ENCODE results near the gene MROH2A.

Gene MROH2A

DNA sequence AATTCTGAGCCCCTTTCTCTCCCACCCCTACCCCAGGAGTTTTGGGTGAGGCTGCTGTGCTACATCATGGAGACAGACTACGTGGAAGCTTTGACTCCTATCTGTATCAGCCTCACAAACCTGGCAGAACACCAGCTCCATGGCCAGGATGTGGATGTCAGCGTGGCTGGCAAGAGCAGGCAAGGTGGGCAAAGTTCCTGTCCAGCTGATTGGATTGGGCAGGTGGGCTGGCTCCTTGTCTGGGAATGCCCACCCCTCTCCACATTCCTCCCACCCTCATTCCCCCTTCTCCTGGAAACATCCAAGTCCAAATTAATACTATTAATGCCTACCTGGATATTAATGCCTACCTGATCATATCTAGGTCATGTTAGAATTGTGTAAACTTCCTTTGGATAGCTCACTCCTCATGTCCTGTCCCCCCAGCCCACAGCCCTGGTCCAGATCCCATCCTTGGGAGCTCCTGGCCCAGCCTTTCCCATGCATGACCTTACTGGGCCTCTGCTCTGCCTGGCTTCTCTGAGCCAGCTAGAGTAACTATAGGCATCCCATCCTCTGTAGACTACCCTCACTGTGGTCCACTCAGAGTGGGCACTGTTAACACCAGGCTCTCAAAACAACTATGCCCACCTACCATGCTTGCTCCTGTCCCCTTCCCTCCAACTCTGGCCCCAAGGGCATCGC is 24.1 kb downstream of the MROH2A start:
- DNase-seq (ENCODE audit: low spot score): no peak

DNA sequence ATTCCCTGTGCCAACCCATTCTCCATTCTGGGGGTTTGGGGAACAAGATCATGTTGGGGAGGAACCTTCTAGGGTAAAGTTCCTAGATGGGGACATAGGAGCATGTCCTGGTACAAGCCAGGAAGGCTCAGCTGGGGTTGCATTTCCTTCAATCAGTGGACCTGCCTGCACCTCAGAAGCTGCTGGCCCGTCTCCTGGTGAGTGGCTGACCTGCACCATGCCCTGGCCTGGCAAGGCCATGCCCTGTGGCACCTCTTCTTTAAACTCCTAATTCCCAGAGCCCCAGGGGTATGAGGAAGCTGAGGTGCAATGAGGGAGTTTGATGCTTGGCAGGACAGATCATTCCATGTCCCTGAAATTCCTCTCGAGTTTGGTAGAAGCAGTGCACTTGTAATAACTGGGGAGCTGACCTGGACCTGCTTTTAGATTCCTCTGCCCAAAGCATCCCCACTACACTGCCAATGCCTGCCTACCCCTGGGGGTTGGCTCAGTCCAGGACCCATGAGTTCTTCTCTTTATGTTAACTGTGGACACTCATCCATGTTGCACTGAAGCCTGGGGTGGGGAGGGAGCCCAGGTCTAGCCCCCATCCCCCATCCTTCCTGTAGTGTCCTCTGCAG is 25.3 kb downstream of the MROH2A start:
- no peak for DNase-seq (ENCODE audit: low spot score)

DNA sequence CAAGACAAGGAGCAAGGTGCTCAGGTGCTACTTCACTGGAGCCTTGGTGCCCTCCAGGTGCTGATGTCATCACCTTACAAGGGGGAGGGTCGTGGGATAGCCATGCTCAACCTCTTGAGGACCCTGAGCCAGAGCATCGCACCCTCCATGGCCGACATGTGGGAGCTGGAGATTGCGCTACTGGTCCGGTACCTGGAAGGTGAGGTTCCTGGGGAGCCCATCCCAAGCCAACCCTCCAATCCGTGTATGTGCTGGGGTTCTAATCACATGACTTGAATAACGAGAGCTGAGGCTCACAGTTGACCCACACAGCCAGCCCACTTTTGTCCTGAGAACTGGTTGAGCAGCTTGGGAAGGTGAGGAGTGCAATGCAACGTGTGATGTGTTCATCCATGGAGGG is 25.9 kb downstream of the MROH2A start:
- no peak for DNase-seq (ENCODE audit: low spot score)

DNA sequence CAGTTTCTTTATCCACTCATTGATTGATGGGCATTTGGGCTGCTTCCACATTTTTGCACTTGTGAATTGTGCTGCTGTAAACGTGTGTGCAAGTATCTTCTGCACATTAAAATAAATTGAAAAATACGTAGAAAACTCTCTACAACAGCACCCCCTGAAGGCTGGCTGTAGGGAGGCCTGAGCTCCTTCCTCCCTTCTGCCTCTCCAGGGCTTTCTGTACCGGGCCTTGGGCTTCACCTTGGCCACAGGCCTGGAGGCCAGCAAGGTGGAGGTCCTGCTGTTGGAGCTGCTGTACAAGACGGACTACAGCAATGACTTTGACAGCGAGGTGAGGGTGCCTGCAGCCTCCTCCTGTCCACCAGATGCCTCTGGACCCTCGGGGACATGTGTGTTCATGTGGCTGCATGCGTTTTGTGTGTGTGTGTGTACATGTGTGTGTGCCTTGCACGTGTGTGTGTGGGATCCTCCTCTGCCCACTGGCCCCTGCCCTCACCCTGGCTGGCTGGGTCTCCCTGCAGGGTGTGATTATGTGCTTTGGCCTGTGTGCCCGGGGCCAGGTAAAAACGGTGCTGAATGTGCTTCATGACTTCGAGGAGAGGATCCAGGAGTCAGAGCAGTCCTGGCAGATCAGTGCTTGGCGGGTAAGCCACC is 29.2 kb downstream of the MROH2A start:
- no peak for DNase-seq (ENCODE audit: low spot score)

DNA sequence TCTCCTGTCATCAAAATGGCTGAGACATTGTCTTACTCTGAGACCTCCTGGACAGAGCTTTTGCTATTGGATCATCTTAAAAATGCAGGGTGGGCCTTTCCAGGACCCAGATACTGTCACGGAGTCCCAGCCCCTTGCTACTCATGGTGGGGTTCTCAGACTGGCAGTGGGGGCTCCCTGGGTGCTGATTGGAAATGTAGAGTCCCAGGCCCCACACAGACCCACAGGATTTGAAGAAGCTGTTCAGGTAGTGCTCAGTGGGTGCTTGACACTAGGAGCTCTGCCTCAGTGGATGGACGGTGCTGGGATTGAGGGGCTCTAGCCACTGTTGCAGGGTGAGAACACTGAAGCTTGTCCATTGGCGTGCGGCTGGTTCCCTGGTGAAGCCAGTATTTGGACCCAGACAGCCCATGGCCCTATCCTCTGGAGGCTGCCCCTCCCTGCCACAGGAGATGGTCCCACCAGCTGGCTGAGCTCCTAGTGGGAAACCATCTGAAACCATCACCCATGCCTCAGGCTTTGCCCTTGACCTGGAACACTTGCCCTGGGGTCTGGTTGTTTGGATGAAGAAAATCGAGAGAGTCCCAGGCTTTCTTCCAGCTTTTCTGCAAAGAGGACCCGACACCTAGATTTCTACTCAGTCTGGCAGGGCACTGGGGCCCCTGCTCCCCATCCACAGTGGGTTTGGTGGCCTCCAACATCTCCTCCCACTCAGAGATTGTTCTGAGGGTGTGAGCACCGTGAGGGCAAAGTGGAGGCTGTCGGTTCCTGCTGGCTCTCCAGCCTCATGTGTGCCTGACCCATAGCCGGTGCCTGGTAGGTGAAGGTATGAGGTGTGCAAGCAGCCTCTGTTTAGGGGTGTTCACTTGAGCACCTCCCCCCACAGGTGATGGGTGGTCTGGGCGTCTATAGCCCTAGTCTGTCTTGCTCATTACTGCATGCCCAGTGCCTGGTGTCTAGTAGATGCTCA is 30.1 kb downstream of the MROH2A start:
- DNase-seq (ENCODE audit: low spot score): no peak

DNA sequence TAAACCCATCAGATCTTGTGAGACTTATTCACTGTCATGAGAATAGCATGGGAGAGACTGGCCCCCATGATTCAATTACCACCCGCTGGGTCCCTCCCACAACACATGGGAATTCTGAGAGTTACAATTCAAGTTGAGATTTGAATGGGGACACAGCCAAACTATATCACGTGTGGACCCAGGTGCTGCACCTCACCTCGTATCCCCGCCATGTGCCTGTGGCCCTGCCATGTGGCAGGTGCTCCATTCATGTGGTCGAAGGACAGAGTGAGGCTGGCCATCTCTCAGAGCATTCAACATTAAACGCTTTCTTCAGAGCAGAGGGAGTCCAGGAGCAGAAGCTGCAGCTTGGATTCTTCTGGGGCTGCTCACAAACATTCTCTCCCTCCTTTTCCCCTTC is 32.3 kb downstream of the MROH2A start:
- no peak for DNase-seq (ENCODE audit: low spot score)

DNA sequence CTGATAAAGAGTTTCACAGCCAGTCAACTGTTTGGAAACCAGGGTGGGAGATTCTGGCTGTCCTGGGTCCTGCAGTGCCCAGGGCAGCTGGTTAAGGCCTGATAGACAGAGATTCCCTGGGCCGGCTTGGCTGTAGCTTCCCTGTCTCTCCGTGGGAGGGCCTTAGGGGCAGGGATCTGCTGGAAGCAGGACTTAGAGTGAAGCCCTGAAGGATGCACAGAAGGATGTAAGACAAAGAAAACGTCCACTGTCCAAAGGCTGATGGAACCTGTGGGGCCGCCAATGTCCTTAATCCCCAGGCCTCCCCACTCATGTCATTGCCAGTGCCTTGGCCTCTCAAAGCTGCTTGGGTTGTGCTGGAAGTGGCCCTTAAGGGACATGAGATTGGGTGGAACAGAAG is 33.0 kb downstream of the MROH2A start:
- no peak for DNase-seq (ENCODE audit: low spot score)

DNA sequence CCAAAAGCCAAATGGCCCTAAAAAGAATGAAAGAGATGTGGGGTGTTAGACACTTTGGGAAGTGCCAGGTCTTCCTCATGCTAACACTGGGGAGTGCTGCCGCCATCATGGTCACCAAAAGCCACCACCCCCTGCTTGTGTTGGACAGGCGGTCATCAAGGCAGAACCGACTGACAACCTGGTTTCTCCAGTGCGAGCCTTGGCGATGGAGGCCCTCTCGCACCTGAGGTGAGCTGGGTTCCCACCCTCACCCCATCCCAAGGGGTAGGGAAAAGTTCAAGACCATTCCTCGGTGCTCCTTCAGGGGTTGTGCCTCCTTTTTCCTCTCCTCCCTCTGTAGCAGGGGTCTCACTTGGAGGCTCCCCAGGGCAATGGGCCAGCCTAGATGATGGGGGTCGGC is 33.6 kb downstream of the MROH2A start:
- no peak for DNase-seq (ENCODE audit: low spot score)

DNA sequence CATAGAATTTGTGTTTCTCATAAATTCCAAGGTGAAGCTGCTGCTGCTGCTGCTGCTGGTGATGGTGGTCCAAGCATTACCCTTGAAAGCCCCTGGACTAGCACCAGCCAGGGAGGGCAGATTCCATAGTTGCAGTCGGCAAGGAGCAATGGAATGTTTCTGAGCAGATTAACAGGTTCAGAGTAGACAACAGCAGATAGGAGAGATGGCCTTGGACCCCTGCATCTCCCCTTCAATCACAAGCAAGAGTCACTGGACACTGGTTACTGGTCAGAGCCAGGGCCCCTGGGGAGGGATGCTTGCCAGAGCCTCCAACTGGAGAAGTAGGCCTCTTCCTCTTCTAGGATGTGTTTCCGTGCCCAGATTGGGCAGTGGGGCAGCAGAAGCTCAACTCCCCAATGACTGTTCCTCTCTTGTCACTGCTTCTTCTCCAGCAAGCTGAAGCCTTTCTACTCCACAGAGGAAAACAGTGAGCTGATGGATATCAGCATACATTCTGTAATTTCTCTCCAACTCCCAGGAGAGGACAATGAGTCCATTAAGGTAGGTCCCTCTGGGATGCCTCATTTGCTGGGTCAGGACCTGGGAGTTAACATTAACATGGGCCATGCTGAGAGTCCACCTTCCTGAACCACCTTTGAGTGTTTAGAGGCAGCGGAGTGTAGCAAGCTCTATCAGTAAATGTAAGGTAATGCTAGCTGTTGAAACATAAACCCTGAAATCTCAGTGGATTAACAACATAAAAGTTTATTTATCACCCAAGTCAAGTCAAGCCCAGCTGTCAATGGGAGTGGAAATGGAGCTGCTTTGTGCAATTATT is 35.3 kb downstream of the MROH2A start:
- DNase-seq (ENCODE audit: low spot score): no peak

DNA sequence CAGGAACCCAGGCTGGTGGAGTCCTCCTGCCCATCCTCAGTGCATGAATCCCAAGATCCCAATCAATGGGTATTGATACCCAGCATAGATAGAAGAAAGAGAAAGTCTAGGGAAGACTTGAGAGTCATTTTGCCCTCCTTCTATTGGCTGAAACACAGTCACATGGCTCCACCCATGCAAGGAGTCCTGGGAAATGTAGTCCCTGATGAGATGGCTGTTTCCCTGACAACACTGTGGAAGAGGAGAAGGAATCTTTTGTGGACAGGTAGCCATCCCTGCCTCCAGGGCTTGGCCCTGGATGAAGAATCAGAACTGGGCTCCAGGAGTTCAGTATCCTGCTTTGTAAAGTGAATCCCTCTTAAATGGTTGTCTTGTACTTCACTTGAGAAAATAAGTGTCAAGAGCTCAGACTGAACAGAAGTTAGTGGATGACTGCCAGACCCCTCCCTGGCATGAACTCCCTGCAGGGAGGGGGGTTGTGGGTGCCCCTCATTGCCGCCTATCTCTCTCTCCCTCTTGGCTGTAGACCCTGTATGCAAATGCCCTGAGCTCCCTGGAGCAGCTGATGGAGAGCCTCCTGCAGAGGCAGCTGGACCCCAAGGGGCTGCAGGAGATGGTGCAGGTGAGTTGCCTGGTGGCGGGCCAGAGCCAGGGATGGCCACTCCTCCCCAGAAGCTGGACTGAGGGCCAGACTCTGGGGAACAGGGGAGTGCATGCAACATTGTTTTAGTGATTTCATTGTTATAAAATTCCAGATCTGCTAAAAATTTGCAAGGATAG is 36.1 kb downstream of the MROH2A start:
- DNase-seq (ENCODE audit: low spot score): no peak

DNA sequence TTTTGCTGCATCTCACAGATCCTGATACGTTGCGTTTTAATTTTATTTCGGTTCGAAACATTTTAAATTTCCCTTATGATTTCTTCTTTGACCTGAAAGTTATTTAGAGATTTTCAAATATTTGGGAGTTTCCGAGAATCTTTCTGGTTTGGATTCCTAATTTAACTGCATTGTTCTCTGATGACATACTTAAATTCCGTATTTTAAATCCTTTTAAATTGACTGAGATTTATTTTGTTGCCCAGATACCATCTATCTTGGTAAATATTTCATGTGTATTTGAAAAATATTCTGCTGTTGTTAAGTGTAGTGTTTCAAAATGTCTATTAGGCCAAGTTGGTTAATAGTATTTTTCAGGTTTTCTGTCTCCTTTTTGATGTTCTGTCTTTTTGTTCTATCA is 37.7 kb downstream of the MROH2A start:
- no peak for DNase-seq (ENCODE audit: low spot score)

DNA sequence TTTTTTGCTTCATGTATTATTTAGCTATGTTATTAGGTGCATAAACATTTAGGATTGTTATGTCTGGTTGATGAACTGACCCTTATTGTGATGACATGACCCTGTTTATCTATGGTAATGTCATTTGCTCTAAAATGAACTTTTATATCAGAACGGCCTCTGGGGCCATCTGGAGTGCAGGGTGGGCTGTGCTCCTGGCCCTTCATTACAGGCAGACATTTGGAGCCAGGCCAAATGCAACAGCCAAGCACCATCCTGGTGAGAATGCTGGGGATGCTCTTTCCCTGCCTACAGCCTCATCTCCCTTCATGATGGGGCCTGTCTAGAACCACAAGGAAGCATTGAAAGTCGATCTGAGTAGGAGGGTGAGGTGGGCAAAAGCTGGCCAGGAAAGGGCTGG is 38.2 kb downstream of the MROH2A start:
- DNase-seq (ENCODE audit: low spot score): no peak

DNA sequence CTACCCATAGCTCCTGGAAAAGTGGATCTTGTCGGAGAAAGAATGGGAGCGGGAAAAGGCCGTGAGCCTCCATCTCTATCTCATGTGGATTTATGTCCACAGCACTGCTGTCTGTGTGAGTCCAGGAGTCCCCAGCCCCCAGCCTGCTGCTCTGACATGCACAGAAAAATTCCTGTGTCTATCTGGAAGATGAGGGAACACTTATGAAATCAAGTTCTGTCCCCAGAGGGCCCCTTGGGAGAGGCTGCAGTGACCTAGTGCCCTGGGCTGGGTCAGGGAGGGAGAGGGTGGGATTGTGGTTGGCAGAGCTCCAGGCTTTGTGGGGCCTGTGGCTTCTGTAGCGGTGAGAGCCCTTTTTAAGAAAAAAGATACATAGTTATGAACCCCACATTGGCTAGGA is 38.6 kb downstream of the MROH2A start:
- no peak for DNase-seq (ENCODE audit: low spot score)

DNA sequence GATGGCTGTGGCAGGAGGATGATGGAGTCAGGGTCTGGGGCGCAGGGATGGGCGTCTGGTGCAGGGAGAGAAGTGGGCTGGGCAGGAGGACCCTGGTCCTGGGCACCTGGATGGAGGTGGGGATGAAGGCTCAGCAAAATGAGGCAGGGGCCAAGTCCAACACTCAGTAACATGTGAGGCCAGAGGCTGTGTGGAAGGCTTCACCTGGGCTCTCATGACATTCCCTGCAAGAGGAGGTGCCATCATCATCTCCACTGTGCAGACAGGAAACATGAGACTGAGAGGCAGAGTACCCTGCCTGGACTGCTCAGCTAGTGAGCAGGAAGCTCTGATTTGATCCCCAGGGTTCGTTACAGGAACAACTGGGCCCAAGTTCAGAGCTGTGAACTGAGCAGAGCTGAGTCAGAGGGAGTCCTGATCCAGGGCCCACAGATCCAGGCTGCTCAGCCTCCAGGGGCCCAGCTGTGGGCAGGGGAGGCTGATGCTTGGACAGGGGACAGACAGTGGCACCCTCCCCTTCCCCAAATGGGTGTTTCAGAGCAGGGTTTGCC is 39.3 kb downstream of the MROH2A start:
- DNase-seq (ENCODE audit: low spot score): no peak

DNA sequence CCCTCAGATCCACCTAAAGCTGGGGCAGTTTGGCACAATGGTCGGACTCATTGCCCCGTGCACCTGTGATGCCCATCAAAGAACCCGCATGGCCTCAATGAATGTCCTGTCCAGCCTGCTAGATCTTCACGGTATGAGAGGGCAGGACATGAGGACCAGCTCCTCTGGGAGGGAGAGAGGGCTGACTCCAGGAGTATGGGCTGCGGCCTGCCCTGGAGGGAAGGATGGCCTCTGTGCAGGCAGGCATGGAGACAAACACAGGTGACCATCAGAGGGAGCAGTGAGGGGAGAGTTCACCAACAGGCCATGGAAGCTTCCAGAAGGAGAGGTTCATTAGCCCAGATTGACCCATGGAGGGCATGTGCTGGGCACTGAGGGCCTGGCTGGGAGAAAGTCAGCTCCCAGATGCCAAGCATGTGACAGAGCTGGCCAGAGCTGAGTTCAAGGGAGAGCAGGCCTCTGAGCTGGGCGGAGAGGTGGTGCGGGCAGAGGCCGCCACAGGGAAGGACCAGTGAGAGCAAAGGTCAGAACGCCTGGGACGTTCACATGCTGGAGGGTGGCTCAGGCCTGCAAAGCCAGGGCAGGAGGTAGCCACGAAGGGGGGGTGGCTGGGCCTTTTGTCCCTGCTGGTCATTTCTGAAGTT is 40.0 kb downstream of the MROH2A start:
- DNase-seq (ENCODE audit: low spot score): no peak

DNA sequence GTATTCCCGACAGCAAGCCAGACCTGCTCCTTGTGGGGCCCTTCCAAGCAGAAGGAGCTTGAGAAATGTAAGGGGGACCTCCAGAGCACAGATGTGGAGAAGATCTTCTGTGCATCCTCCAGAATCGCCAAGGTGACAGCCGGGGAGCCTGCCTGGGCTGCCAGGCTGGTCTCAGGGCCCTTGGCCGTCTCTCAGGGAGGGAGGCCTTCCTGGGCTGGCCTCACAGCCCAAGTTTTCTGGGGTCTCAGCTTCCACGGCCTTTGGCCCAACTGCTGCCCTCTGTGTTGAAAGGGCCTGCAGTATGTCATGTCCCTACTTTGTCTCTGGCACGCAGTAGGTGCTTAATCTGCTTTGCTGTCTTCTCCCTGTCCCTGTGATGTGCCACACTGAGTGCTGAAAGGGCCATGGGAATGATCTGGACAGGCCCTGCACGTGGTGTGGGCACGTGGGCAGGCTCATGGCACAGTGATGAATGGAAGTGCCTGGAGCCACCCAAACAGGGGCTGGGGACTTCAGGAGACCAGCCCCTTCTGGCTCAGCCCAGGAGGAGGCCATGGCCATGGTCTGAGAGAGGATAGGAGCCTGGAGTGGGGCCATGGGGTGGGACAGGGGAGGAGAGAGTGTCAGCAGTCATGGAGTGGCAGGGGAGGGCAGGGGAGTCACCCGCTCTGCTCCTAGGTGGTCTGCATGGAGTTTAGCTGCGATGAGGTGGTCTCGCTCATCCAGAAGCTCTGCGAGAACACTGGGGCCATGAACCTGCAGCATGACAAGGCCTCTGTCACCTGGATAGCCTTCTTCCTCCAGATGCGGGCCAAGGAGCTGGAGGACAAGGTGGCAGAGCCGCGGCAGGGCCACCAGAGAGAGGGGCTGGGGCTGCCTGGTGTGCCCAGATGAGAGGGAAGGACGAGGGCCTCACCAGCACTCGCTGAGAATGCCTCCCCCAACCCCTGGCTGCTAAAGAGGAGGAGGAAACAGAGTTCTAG is 40.8 kb downstream of the MROH2A start:
- DNase-seq (ENCODE audit: low spot score): no peak

DNA sequence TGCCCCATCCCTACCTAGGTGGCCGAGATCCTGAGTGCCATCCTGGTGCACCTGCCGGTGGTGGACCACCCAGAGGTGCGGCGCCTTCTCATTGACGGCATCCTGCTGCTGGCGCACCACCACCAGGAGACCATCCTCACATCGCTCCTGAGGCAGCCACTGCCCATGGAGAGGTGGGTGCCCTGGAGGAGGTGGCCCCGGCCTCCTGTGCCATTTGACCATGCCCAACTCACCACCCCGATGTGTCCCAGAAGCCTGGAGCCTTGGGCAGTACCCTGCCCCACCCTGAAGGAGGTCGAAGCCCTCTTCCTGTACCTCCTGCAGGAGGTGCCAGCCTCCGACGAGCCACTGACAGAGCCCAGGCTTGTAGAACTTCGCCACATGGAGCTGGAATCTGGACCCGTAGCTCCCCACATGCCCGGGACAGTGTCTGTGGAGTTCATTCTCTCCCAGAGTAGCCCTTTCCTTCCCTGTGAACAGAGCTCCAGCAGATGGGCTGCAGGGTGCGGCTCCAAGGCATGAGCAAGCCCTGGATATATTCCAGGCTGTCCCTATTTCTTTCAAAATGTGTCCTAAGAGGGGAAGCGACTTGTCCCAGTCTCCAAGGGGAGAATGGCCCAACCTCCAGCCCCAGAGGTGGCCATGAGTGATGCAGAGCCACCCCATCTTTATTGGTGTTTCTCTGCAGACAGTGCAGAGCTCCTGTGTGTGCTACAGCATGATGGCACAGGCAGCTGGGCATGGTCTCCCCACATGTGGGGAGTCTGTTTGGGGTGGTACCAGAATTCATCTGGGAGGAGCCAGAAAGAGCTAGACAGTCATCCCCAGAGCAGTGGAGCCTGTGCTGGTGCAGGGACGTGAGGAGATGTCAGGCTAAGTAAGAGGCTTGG is 42.0 kb downstream of the MROH2A start:
- no peak for DNase-seq (ENCODE audit: low spot score)

DNA sequence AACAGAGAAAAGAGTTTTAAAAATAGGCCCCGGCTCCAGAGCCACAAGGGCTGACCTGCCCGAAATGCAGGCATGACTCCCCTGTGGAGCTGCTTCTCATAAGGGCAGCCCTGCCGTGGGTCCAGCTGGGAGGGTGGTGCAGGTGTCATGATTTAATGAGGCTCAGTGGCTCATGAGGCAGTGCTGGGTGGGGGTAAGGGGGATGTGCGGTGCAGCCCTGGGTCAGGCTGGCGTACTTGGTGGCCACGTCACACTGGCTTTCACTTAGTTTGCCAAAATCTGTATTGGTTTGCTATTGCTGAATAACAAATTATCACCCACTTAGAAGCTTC is 42.6 kb downstream of the MROH2A start:
- DNase-seq (ENCODE audit: low spot score): no peak
